Right lobe of liver (tissue), 6 donors: ENCODE measurements around the gene PRPF38A. TPM values are rescaled to one million over a fixed set of nuclear protein-coding genes. Genes with fewer than 3 reads are reported as not detected.

Experiments used
- ATAC-seq, 4 donors: fragments of 200-7000 bp; cut with Tn5 transposase; one replicate each; pipeline ENCODE4 v1.9.1; 2020; ENCODE audit warnings: mild to moderate bottlenecking in 4 of 4, moderate library complexity in 4 of 4
- DNase-seq, 3 donors: peaks; one replicate each; pipeline ENCODE4 v3.0.0-alpha.2; 2020
- H3K27ac ChIP-seq, 3 donors: fragments of 200-600 bp; one replicate each; pipeline ENCODE4 v1.8.0; 2022
- H3K27me3 ChIP-seq, 2 donors: fragments of 200-600 bp; one replicate each; pipeline ENCODE4 v1.8.0; 2022
- H3K36me3 ChIP-seq, 4 donors: fragments of 200-600 bp; sonication (generic) in 1 of 4; one replicate each; pipeline versions ENCODE4 v1.5.1 to v1.8.0; 2017 to 2022; ENCODE audit warnings: control low read depth in 1 of 4
- H3K4me1 ChIP-seq, 4 donors: fragments of 200-600 bp; sonication (generic) in 1 of 4; one replicate each; pipeline versions ENCODE4 v1.5.1 to v1.8.0; 2017 to 2022; ENCODE audit warnings: control low read depth in 1 of 4
- H3K4me3 ChIP-seq, 3 donors: fragments of 200-600 bp; one replicate each; pipeline ENCODE4 v1.8.0; 2022
- H3K9me3 ChIP-seq, 4 donors: fragments of 200-600 bp; sonication (generic) in 1 of 4; one replicate each; pipeline versions ENCODE4 v1.5.1 to v1.8.0; 2017 to 2022; ENCODE audit warnings: control low read depth in 1 of 4
- POLR2A ChIP-seq: fragments of 450-650 bp; IDR thresholded peaks from one replicate; pipeline ENCODE4 v1.6.1; 2017; ENCODE audit warnings: antibody characterized with exemption, mild to moderate bottlenecking
- WGBS: methylation state at CpG from one replicate; pipeline ENCODE4 v1.1.6; 2018; ENCODE audit warnings: low coverage, low lambda C conversion rate; ENCODE audit not compliant: insufficient coverage; ENCODE audit errors: missing lambda C conversion rate; 5-methylcytosine and 5-hydroxymethylcytosine counted together
- intact Hi-C, 2 donors: fragments of 100-400 bp; cut with DNase I; formaldehyde crosslinking; loops; one replicate each; pipeline versions ENCODE4 v1.11.2 to v1.14.1; 2022
- total RNA-seq, 6 experiments: library from RNA; depleted of rRNA in 2 of 6; stranded (reverse); fragments of >200 nt in 2 of 6; fragmentation: NEBNext Ultra II Directional in 3 of 6; extraction: Animal tissue kit (Norgen Biotek cat#: 25700) in 3 of 6; gene quantifications; one replicate each; pipeline versions ENCODE4 v1.1.0 to v1.2.4, GENCODE V29; 2016 to 2023
- TF ChIP-seq, protein P1 (sequence below), 4 donors: fragments of 200-600 bp in 3 of 4; fragments of 450-650 bp in 1 of 4; IDR thresholded peaks; one replicate each; pipeline versions ENCODE4 v1.5.1 to v1.8.0; 2016 to 2022; ENCODE audit warnings: antibody characterized with exemption in 4 of 4, mild to moderate bottlenecking in 2 of 4
- donor health status: DM: no; HTN: yes; CAD: no.
- donor health status: DM: no; HTN: no; CAD: no.
- donor health status: DM: no; HTN: no; CAD: no.
- donor health status: DM: no; HTN: yes; CAD: no.
- donor health status: DM: no; HTN: yes; CAD: no.

The PRPF38A gene
- total RNA-seq, 6 experiments from 2014 or later = 4.5 to 14.4 (median 11.4) TPM

DNA sequence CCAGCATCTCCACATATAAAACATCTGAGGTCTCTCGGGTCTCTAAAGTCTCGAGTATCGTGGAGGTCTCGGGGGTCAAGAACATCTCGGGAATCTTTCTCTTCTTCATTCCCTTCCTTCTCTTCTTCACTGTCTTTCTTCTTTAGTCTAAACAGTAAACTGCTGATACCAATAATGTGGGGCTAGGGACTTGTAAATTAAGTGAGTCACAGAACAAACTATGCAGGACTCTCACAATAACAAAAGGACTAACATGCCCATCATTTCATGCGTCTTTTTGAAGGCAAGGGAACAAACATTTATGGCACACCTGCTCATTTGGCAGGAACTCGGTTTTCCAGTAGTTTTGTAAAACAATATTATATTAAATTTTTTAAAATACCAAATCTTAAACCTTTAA, 32.4 kb downstream of the PRPF38A start:
- DNase-seq (no peak), ATAC-seq (no peak)
- intact Hi-C loops = no loop called here
- 91% methylated on average over 7 of the region's 7 CpGs for WGBS
- H3K36me3 ChIP-seq = peaks cover 0 to 58% (median 6%) of the 10 kb centered on the region in 4 donors
- no peaks in the 10 kb centered on the region for H3K4me1 ChIP-seq
- no peak overlapping the region for H3K4me3 ChIP-seq
- no peaks in the 10 kb centered on the region for H3K9me3 ChIP-seq
- no peaks in the 10 kb centered on the region for H3K27me3 ChIP-seq
- TF ChIP-seq, protein P1, sequence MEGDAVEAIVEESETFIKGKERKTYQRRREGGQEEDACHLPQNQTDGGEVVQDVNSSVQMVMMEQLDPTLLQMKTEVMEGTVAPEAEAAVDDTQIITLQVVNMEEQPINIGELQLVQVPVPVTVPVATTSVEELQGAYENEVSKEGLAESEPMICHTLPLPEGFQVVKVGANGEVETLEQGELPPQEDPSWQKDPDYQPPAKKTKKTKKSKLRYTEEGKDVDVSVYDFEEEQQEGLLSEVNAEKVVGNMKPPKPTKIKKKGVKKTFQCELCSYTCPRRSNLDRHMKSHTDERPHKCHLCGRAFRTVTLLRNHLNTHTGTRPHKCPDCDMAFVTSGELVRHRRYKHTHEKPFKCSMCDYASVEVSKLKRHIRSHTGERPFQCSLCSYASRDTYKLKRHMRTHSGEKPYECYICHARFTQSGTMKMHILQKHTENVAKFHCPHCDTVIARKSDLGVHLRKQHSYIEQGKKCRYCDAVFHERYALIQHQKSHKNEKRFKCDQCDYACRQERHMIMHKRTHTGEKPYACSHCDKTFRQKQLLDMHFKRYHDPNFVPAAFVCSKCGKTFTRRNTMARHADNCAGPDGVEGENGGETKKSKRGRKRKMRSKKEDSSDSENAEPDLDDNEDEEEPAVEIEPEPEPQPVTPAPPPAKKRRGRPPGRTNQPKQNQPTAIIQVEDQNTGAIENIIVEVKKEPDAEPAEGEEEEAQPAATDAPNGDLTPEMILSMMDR (IDR thresholded peaks at IDR 0.05) = no peak
- no peak for TF ChIP-seq POLR2A
- H3K27ac ChIP-seq = no peak overlapping the region

DNA sequence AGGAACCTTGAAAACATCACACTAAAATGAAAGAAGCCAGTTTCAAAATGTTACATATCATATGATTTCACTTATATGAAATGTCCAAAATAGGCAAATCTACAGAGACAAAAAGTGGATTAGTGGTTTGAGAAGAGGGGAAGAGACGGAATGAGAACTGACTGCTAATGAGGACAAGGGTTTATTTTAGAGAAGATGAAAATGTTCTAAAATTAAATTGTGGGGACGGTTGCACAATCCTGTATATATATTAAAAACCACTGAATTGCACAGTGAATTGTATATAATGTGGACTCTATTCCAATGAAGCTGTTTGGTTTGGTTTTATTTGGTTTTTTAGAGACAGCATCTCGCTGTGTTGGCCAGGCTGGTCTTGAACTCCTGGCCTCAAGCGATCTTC, 35.6 kb downstream of the PRPF38A start:
- ATAC-seq = no peak
- intact Hi-C loops = no loop called here
- Histone ChIP-seq H3K4me3 (no peak overlapping the region), H3K36me3 (peaks cover 0 to 36% (median 6%) of the 10 kb centered on the region in 4 donors), H3K27me3 (no peaks in the 10 kb centered on the region), H3K27ac (no peak overlapping the region), H3K4me1 (no peaks in the 10 kb centered on the region), H3K9me3 (no peaks in the 10 kb centered on the region)
- whole genome bisulfite sequencing = 76% methylated on average over 4 of the region's 4 CpGs
- no peak for DNase-seq
- TF ChIP-seq, protein P1 (IDR thresholded peaks at IDR 0.05) = no peak
- TF ChIP-seq POLR2A = no peak

DNA sequence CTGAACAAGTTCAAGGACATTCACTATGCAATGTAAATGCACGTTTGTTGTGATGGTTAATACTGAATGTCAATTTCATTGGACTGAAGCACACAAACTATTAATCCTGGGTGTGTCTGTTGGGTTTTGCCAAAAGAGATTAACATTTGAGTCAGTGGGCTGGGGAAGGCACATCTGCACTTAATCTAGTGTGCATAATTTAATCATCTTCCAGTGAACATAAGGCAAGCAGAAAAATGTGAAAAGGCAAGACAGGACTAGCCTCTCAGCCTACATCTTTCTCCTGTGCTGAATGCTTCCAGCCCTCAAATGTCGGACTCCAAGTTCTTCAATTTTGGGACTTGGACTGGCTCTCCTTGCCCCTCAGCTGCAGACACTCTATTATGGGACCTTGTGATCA, 40.1 kb downstream of the PRPF38A start:
- H3K4me1 ChIP-seq = no peaks in the 10 kb centered on the region
- no peaks in the 10 kb centered on the region for H3K9me3 ChIP-seq
- H3K36me3 ChIP-seq = peaks cover 0 to 34% (median 4%) of the 10 kb centered on the region in 4 donors
- intact Hi-C loops = no loop called here
- no peak overlapping the region for H3K27ac ChIP-seq
- no peak overlapping the region for H3K4me3 ChIP-seq
- TF ChIP-seq, protein P1 (IDR thresholded peaks at IDR 0.05) = no peak
- TF ChIP-seq POLR2A = no peak
- 76% methylated on average over 2 of the region's 2 CpGs for WGBS
- ATAC-seq (no peak), DNase-seq (no peak)
- H3K27me3 ChIP-seq = no peaks in the 10 kb centered on the region

DNA sequence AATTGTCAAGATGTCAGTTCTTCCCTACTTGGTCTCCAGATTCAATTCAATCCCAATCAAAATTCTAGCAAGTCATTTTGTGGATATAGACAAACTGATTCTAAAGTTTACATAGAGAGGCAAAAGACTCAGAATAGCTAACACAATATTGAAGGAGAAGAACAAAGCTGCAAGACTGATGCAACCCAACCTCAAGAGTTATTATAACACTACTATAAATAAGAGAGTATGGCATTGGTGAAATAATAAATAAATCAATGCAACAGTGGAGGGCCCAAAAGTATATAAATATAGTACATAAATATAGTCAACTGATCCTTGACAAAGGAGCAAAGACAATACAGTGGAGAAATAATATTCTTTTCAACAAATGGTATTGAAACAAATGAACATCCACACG, 49.7 kb downstream of the PRPF38A start:
- DNase-seq (no peak), ATAC-seq (no peak)
- H3K36me3 ChIP-seq = peaks cover 0 to 13% (median 1%) of the 10 kb centered on the region in 4 donors
- WGBS = 95% methylated on average over 1 of the region's 1 CpG
- H3K4me1 ChIP-seq = no peaks in the 10 kb centered on the region
- no peaks in the 10 kb centered on the region for H3K9me3 ChIP-seq
- no peak overlapping the region for H3K27ac ChIP-seq
- TF ChIP-seq, protein P1 (IDR thresholded peaks at IDR 0.05) = no peak
- TF ChIP-seq POLR2A = no peak
- intact Hi-C loops = no loop called here
- H3K27me3 ChIP-seq = no peaks in the 10 kb centered on the region
- H3K4me3 ChIP-seq = no peak overlapping the region

DNA sequence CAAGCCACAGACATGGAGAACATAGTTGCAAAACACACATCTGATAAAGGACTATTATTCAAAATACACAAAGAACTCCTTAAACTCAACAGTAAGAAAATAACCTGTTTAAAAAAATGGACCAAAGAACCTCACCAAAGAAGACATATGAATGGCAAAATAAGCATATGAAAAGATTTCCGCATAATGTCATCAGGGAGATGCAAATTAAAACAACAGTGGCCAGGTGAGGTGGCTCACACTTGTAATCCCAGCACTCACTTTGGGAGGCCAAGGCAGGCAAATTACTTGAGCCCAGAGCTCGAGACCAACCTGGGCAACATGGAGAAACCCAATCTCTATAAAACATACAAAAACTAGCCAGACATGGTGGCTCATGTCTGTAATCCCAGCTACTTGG, 50.4 kb downstream of the PRPF38A start:
- intact Hi-C loops = no loop called here
- H3K4me3 ChIP-seq = no peak overlapping the region
- TF ChIP-seq, protein P1 (IDR thresholded peaks at IDR 0.05) = no peak
- TF ChIP-seq POLR2A = no peak
- DNase-seq (no peak), ATAC-seq (no peak)
- H3K9me3 ChIP-seq = no peaks in the 10 kb centered on the region
- peaks cover 0 to 13% (median 1%) of the 10 kb centered on the region in 4 donors for H3K36me3 ChIP-seq
- WGBS = 100% methylated on average over 1 of the region's 2 CpGs
- H3K27me3 ChIP-seq = no peaks in the 10 kb centered on the region
- H3K27ac ChIP-seq = no peak overlapping the region
- H3K4me1 ChIP-seq = no peaks in the 10 kb centered on the region
